Dedifferentiated amniotic fluid mesenchymal stem cell (primary cell): Measurements from ENCODE around the gene ATP2B1.

ENCODE experiments used
- DNase-seq: peaks from one replicate; pipeline ENCODE4 v3.0.0-alpha.2; 2016; ENCODE audit errors: extremely low spot score

Gene ATP2B1

DNA sequence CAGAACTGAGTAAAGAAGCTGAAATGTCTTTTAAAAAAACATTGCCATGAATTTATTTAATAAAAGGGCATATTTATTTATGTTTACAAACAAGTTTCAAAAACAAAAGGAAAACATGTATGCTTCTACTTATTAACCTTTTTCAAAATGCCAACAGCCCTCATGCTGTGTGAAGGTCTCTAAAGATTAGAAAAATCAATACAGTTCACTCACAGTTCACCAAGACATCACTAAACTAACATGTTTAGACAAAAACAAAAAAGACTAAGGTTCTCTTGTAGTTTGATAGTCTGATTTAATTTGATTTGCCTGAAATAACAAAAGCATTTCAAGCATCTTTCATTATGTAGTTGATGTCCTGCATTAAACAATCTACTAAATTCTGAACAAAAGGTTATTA, 118.9 kb downstream of the ATP2B1 start:
- no peak for DNase-seq

DNA sequence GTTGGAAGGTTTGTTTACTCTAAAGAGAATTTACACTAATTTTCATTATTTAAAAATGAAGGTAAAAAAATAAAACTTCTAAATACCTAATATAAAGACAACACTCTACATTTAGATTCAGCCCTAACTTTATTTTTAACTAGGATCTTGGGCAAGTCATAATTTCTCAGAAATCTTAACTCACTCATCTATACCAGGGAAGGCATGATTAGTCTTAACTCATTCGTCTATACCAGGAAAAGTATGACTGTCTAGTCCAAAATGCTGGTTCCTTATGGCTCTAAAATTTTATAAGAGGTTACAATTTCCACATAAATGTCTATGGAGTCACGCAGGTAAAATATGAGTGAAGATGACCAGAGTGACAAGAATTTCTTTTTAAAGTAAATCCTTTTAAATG, 130.1 kb downstream of the ATP2B1 start:
- no peak for DNase-seq

DNA sequence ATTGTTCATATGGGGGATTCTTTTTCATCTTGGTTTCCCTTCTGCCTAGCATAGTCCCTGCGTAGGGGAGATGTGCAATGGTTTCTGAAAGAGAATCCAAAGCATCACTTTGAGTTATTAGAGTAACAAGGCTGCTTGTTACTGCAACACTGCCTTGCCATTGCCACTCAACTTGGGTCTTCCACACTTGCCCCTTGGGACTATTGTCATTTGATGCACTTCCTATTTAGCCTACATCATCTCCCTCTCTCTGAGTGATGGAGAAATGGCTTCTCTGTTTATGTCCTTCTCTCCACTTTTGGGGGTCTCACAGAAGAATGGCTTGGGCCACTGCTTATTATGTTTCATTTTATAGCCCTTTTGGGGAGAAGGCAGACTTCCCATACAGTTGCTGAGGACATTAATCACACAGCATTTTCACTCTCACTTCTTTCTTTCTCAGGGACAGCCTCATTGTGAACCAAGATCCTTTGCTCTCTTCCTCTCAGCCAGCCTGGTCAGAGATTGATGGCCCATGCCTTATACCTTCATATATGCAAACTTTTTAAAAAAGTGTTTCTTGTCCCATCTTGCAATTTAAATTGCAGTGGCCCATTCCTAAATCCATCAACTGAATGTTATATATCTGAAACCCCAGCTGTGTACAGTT, 131.9 kb downstream of the ATP2B1 start:
- DNase-seq, result no peak

DNA sequence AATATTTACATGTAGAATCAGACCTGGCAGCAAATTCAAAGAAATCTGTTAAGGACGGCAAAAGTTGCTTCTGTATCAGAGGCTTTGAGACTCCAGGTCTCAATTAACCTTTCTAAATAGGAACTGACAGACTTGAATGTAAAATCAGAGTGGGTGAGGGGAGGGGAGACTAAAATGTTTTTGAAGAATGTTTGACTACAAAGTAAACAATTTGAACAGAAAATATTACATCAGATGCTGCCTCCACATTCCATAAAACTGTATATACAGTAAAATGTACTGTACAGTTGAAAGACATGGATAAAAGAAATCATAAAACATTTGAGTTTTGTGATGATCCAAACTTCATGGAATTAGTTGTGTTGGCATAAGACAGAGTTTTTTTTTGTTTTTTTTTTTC, 133.3 kb downstream of the ATP2B1 start:
- DNase-seq, result peak; percentile 44

DNA sequence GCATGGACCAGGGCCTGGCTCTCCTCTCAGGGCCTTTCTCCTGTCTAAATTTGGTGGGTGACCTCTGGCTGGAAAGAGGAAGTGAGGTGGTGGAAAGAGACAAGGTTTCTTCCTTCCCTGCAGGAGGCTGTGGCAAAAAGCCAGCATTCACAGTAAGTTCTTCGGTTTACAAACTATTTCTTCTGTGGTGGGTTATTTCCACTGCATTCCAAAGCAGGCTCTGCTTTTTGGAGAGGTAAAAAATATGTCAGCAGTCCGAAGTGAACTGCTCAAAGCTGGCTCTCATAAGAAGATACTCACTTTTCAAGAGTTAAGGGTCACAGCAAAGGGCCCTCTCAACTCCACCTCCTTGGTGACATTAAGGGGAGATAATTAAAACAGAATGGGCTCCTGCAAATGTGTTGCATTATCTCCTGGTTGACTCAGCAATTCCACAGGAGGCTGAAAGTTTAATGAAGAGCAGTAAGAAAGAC, 133.9 kb downstream of the ATP2B1 start:
- peak; percentile 56 for DNase-seq

DNA sequence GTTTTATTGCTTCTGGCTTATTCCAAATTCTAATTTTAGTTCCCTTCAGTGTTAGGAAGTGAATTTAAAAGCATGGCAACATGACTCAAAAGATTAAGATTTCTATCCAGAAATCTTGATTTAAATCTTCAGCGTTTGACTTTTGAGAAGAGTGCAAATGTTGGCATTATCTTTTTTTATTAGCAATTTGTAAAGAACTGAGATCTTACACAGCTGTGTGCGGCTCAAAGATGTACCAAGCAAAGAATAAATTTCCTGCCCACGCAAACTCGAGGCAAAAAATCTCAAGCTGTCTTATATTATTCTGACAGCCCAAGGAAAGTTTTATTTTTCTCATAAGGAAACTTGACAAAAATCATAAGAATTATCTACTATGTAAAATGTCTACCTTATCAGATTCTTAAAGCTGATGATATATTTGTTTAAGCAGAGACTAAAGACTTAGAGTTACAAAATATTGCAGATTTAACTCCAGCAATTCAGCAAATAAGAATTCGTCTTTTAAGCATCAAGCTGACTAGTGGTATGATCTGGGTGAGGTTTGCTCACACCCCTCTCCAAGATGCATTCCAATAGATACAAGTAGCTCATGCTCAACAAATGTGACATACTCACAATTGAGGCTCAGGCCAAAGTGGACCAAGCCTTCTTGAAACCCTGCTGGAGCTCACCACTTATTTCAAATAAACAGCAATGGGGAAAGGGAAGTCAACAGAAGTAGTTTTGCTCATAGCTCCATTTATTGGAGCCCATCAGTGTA, 135.4 kb downstream of the ATP2B1 start:
- peak; percentile 28 for DNase-seq

DNA sequence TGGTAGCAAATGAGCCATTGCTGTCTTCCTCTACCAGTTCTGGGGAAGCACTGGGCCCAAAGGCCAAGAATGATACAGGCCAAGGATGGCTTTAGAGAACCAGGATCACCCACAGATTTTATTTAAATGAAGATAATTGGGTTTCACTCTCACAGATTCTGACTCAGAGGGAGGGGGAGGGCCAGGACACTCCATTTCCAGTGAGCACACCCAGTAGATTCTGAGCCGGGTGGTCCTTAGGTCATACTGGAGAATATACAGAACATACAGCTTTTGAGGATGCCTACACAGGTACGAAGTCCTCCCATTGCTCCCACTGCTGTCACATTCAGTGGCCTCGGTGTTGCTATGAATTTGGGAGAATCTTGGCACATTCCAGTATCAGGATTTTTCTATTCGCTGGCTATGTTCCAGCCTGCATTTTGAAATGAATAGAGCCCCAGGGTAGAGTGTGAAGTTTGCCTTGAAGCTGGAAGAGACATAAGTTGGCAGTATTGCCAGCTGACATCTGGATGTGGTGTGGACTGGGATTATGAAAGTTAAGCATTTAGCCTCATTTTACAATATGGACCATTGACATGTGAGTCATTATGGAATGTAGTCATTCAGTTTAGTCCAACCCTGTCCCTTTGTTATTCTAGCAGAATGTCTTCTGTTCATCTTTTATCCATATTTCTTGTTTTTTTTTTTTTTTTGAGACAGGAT, 137.0 kb downstream of the ATP2B1 start:
- DNase-seq, result peak; percentile 77

DNA sequence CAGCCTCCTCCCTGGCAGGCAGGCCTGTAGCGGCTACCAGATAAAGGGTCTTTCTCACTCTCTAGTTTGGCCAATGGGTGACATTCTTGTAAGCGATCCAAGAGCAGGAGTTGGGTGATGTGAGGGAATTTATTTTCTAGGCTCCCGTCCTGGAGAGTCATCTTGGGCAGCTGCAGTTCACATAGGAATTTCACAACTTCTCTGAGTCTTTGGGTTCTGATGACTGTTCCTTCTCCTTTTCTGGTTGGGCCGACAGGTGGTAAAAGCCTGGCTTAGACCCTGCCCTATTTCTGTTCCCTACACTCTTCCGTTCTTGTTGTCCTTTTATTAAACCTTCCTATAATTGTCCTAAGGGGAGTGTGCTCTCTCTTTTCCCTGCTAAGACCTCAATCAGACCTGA, 140.2 kb downstream of the ATP2B1 start:
- no peak for DNase-seq

DNA sequence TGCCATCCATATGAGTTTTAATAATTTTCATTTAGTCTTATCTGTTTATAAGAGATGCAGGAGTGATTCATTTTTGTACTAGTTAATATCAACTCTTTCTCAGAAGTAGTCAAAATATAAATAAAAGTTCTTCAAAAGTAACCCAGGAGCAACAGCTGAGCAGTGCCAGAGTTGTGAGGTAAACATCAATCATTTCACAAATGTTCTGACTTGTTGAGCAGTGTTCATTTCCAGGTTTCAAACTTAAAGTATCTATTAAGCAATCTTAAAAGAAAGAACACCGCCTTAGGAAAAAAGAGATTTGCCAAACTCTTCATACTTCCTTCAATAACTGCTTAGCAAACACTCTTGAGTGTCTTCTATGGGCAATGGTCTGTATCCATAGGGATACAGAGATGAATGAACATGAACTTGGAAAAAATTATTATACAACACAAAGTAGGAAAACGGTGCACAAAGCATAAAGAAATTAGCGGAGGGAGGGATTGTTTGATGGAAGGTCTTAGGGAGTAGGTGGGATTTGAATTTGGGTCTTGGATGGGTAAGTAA, 140.9 kb downstream of the ATP2B1 start:
- DNase-seq, result no peak

DNA sequence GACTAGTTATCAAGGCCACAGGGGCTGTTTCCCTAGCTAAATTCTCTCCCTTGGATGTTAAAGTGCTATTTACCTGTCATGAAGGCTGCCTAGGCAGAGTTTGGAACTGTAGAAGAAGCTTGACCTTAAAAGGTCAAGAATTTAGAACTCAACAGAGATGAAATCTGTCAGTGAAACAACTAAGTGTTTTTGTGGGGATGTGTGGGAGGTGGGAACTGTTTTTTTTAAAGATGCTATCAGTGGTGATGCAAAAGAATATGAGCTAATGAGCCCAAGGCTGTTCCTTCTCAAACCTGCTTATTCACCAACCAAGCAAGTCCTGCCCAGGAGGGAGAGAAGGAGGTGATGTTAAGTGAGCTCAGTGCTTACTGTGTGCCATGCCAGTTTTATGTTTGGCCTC, 142.0 kb downstream of the ATP2B1 start:
- DNase-seq, result no peak

DNA sequence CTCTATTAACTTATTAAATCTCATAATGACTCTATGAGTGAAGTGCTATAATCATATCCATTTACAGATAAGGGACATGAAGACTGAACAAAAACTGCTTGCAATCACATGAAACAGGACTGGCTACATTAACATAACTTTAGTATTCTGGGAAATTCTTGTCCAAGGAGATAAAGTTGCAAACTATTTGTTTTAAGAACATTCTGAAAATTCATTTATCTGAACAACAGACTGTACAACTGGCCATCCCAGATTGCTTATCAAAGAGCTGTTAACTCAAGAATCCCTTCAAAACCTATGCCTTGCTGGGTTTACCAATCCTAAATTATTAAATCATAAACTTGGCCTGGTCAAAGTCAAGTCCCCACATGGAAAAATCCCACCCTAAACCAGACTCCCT, 143.6 kb downstream of the ATP2B1 start:
- DNase-seq, result no peak

DNA sequence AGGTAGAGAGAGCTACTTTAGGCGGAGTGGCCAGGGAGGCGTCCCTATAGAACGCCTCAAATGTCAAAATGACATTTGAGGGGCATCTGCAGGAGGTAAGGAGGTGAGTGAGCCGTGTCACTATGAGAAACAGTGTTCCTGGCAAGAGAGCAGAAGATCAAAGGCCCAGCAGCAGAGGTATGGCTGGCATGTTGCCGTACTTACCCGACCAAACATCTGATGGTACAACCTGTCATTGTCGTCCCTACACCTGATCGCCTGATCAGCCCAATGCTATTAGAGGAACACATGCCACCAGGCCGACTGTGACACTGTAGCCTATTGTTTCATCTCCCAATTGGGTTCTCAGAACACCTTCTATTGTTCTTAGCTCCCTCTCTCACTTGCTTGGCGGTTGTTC, 148.9 kb downstream of the ATP2B1 start:
- DNase-seq, result no peak

DNA sequence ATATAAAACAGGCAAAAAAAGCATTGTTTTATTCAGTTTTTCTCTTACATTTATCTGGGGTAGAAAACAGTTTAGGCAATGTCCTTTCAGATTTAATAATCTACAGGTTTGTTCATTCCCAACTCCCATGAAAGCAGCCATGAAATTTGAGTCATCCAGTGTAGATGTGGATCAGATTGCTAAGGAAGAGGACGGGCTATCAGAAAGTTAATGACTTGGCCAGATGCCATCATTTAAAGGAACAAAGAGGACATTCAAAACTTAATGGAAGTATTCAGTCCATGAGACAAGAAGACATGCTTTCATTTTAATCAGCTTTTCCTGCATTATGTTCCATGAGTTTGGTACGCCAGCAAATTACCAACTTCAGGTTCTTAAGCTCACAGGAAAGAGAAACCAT, 151.7 kb downstream of the ATP2B1 start:
- DNase-seq, result no peak

DNA sequence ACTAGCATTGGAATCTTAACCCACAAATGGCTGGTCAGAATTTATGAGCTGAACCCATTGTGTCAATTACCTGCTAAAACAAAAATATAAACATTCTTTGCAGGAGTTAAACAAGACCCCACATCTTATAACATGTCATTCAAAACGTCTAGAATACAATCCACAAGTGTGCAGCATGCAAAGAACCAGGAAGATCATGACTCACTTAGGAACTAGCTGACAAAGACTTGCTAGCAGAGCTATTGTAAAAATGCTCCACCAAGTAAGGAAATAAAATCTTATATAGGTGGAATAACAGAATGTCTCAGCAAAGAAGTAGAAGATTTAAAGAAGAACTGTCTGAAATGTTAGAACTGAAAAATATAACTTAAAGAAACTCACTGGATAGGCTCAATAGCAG, 156.3 kb downstream of the ATP2B1 start:
- DNase-seq, result no peak

DNA sequence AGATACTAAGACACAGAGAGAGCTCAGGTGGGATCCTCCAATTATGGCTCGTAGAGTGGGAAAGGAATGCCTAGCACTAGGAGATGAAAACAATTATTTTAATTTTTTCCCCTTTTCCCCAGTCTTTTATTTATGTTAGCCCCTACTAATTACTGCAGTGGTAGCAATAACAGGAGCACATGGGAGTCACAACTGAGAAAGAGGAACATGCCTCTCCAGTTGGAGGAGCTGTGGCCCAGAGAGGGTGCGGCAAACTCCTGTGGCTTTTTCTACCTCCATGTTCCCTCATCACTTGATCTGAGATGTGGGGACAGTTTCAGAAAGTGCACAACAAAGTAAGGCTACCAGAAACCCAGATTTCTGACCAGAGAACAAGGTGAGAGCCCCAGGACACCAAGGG, 156.9 kb downstream of the ATP2B1 start:
- DNase-seq, result no peak

DNA sequence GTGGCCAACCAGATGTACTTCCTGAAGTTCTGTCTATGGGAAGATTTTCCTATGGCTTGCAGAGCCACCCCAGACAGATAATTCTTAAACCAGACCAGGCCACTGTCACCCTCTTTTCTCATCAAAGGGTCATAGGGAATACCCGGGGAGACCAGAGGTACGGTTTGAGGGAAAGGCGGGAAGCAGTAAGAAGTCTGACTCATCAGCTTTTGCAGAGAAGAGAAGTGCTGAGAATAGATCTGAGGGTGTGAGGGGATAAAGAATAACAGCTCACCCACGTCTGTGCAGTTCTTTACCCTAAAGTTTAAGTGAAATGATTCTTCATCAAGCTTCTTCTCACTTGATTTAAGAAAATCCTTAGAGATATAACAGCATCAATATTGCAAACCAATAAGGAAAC, 161.5 kb downstream of the ATP2B1 start:
- no peak for DNase-seq

DNA sequence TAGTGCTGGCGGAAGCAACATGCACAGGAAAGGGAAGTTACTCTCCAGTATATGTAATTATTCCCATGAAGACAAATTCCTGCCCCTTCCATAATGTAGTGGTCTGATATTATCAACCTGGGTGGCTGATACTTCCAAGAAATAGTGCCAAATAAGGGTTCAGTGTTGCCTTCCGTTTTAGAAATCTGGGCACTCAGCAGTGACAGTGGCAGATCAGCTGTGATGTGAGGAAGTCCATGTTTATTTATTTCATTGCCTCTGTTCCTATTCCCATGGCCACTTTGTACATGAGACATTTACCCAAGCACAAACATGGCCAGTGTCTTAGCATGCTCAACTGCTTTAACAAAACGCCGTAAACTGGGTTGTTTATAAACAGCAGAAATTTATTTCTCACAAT, 162.5 kb downstream of the ATP2B1 start:
- DNase-seq, result no peak

DNA sequence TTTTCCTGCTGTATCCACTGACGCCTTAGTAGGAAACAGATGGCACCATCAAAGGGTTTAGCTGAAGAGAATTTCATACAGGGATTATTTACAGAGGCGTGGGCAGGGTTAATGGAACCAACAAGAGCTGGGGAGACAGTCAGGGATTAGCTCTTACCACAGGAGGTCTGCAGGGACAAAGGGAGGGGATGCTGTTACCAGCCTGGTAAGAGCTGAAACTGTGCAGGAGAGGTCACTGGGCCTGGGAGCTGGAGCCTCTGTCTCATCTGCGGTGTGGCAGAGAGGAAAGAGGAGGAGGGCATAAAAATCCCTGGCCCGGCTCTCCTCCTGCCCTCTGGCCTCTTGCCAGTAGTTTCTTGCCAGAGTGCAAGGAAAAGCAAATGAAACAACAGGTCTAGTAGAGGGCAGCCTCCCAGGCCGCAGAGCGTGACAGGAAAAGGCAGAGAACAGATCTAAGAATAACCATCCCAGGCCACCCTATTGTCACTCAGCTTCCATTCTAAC, 163.9 kb downstream of the ATP2B1 start:
- no peak for DNase-seq

DNA sequence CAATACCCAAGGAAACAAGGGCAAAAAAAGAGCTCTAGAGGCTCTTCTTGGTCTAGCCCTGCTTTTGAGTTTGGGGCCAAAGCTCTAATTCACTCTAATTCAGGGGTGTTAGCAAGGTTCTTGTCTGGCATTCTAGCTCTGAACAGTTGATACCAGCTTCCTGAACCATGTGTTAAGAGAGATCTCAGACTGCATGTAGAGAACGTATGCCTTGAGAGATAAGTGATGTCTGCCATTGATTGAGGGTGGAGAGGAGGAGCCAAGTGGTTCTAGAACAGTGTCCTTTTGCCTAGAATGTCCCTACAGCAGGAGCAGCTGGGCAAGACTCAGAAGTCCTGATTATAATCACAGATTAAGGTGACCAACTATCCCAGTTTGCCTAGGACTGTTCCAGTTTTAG, 164.6 kb downstream of the ATP2B1 start:
- no peak for DNase-seq

DNA sequence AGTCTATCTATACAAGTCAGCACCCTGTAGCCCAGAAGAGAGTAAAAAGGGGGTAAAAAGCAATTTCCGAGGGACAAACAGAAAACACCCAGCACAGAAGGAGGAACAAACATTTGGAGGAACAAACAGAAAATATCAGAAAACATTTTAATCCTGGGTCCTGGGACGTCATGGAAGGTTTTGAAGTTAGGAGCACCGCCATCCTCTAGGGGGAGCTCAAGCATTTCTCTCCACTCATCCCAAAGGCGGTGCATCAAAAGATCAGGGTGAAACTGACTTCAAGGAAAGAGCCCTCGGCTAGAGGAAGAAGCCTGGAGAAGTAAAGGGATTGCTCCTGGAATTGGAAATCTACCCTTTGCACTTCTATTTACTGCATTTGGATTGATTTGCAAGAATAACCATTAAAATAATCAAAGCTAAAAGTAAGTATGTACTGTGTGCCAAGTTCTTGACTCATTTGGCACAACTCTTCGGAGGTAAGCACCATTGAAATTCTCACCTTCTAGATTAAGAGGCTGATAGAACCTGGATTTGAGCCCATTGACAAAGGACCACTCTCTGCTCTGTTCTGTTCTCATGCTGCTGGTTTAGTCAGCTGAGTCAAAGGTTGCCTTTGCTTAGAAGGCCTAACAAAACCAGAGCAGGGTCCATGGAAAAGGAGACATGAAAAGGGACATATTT, 165.6 kb downstream of the ATP2B1 start:
- peak; percentile 83 for DNase-seq

DNA sequence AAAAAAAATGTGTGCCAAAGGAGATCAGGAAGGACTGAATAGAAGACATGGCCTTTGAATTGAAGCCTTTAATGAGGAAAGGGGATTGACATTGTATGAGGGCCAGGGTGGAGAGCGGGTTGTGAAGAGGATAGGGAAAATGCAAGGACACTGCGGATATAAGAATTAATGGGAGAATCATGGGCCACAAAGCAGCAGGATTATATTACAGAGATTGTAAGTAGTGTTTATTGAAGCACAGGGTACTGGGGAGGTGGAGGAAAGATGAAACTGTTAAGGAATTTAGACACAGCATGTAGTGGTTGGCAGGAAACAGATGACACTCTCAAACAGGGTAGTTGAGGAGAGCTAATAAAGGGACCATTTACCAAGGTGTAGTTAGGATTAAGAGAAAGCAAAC, 166.4 kb downstream of the ATP2B1 start:
- no peak for DNase-seq

DNA sequence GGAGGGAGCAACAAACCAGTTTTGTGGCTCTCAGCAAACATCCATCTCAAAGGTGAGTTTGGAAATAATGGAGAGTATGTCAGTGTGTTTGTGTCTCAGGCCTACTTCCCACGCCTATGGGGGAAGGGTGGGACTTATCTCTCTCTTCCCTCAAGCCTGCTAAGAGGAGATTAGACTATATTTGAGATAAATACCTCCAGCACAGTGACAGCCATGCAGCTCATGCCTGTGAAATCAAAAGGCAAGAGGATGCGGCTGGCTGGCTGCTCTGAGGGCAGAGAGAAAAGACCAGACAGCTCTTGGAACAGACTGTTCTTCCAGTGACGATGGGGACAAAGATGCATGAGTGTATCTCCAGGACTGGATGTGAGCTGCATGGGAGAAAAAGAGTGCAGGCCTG, 168.1 kb downstream of the ATP2B1 start:
- DNase-seq, result no peak
